Measurements from ENCODE around the gene GGACT.
A peak's percentile ranks its signal among the peaks of the same experiment; 100 is the strongest.
"Not testable (repeated sequence)": the region's sequence is repeated elsewhere in the genome, so short reads cannot be mapped to it uniquely, and the experiment has no call there.

Gene GGACT

GRCh38 chr13:100588331-100589177 is at the start of gene GGACT:
Gene GGACT, minus strand, starts transcription at chr13:100588789. Its CDS starts 56,198 bp downstream, at chr13:100532591.
- DNase-seq = peak; percentile 80 to 89

GRCh38 chr13:100637796-100638195 is 49.2 kb upstream of the GGACT start:
- no peak for DNase-seq

GRCh38 chr13:100637380-100637779 is 48.8 kb upstream of the GGACT start:
- no peak for DNase-seq

DNA sequence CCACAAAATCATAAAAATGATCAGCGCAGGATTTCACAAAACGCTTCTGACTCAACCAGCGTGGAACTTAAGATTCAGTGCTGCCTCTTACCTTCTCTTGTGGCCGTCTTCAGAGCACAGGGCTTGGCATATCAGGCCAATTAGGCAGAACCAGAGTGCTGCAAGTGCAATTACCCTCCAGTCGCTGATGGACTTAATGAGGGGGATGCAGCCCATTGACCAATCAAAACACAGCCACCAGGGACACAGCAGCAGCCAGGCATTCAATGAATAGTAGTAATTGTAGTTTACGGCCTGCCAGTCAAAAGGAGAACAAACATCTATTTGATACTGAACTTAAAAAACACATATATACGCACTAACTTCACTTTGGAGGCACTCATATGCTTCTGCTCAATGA is 47.9 kb upstream of the GGACT start:
- DNase-seq = no peak

- no peak for DNase-seq
Measured at GRCh38 chr13:100636004-100636403, 47.4 kb upstream of the GGACT start.

DNA sequence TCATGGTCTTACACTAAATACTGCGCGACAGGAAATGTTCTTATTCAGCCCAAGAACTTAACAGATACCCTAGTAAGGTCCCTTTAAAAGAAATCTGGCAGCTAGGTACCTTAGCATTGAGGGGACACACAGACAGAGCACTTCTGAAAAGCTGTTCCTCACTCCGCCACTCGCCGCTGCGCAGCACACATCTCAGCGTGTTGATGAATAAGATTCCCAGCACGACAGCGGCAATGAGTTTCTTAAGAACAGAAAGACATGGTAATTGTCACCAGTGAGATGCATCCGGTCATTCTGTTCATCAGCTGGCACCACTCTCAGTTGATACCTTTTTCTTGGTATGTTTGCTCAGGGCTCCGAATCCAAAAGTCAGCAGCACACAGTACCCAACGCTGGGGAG is 46.1 kb upstream of the GGACT start:
- DNase-seq = no peak

GRCh38 chr13:100633461-100633860 is 44.9 kb upstream of the GGACT start:
- DNase-seq = no peak

DNA sequence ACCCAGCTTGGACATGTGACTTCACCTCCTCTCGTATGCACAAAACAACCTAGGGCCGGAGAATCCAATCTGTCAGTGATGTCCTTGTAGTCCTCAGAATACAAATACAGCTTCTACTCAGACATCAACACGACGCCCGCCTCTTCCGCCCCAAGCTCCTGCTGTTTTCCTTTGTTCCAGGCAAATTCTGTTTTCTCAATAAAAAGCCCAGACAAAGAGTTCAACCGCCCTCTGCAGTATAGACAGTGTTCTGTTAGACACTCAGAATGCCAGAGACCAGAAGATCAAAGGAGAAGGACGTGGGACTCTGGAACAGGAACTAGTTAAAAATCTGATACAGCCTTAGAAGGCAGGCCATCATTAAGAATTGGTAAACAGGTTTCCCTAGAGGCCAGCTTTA is 42.0 kb upstream of the GGACT start:
- no peak for DNase-seq

- DNase-seq = no peak
Measured at GRCh38 chr13:100627120-100627519, 38.5 kb upstream of the GGACT start.

- DNase-seq = no peak
Measured at GRCh38 chr13:100625447-100625846, 36.9 kb upstream of the GGACT start.

GRCh38 chr13:100620792-100621191 is 32.2 kb upstream of the GGACT start:
- DNase-seq = no peak

GRCh38 chr13:100619940-100620339 is 31.4 kb upstream of the GGACT start:
- DNase-seq = no peak

DNA sequence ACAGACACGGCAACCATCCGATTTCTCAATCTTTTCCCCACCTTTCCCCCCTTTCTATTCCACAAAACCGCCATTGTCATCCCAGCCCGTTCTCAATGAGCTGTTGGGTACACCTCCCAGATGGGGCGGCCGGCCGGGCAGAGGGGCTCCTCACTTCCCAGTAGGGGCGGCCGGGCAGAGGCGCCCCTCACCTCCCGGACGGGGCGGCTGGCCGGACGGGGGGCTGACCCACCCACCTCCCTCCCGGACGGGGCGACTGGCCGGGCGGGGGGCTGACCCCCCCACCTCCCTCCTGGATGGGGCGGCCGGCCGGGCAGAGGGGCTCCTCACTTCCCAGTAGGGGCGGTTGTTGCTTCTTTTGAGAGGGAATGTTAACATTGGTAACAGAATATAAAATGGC is 30.3 kb upstream of the GGACT start:
- DNase-seq = not testable (repeated sequence)

GRCh38 chr13:100613031-100613430 is 24.4 kb upstream of the GGACT start:
- DNase-seq = no peak

- DNase-seq = no peak
Measured at GRCh38 chr13:100611678-100612492, 23.3 kb upstream of the GGACT start.

DNA sequence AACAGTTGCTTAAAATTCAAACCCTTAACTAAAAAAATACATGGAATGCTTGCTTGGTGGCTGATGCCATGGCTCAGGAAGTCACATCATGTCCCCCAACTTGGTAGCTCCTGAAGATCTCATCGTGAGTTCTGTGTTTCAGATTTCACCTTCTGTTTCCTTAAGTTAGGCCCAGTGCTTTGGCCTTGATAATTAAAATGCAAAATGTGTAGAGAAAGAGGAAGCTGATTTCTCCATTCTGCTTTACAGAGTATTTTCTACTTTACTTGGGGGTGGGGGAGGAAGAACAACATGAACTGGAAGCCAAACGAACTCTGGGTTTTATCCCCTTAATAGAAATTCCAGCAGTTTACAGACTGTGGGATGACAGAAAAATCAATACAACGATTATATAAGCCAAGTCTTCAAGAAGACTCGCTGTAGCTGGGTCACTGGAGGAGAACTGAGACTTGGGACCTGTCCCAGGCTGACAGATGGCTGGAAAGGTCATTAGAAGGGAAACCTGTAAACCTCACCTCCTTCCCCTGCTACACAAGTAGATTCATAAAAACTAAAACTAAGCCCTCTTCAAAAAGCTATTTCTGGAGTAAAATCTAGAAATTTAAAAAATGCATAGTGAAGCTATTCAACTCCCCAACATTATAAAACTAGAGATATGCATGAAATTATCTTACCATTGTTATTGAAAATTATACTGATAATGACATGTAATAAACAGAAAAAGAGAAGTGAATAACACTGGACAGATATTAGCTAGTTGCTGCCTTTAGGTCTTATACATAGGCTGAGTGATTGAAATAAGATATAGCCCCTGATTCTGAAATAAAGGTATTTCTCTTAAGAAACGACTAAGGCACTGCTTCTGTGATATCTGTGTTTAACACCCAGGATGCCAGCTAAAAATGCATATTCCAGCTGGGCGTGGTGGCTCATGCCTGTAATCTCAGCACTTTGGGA is 22.1 kb upstream of the GGACT start:
- no peak for DNase-seq

DNA sequence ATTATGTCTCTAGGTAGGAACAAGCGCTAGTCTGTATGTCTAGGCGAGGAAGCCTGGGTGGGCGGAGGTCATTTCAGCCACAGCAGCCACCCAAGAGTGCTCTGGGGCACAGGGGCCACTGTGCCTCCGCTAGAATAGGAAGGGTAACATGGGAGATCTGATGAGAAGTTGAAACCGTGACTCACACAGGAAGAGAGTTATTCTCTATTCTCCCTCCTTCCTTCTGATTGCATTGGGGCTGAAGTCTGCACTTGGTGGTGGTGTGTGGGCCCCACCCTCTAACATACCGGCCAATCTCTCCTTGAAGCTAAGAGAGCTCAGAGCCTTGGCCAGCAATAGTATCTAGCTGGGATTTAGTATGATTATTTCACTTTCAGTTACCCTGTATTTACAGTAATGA is 20.3 kb upstream of the GGACT start:
- DNase-seq = no peak

DNA sequence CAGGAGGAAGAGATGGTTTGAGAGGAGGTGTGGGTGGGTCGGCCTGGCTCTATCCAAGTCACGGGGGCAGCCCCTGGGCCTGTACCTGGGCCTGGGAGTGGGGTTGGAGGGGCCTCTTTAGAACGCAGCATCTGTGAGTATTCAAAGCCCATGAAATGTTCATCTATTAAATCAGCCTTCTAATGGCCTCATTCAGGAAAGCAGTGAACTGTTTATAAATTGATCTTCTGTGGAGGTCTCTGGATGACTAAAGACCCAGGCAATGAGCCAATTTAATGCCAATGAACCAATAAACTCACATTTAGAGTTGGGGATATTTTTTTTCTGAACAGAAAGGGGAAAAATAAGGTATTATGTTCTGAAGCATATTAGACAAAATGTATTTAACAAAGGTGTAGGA is 19.9 kb upstream of the GGACT start:
- no peak for DNase-seq

DNA sequence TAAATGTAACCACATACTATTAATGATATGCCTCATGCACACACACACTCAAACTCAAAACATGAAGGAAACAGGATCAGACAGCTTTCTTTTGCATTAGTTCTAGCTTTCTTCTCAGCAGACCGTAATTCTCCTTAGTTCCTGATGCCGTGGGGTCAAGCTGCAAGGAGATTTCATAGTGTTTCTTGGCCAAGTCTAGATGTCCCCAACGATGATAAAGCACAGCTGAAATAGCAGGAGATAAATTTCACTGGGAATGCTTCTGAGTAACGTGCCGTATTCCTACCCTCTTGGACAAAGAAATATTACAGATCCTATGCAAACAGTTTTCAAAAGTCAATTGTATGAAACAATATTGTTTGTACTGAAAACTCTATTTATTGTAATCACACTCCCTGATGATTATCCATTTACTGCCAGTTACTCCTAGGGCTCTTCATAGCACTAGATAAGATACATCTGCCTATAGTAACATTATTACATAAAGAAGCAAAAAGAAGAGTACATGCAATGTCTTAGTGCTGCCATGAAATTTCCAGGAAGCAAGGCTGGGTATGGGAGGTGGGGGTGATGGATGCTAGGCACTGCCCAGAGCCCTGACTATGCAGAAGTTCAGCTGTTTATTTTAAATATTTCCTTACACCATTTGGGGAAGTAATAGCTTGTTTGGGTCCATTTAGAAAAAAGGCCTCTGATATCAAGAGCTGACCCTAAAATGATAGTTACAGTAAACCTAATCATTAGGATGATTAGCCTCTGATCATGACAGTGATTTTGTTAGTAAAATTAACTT is 16.5 kb upstream of the GGACT start:
- no peak for DNase-seq

DNA sequence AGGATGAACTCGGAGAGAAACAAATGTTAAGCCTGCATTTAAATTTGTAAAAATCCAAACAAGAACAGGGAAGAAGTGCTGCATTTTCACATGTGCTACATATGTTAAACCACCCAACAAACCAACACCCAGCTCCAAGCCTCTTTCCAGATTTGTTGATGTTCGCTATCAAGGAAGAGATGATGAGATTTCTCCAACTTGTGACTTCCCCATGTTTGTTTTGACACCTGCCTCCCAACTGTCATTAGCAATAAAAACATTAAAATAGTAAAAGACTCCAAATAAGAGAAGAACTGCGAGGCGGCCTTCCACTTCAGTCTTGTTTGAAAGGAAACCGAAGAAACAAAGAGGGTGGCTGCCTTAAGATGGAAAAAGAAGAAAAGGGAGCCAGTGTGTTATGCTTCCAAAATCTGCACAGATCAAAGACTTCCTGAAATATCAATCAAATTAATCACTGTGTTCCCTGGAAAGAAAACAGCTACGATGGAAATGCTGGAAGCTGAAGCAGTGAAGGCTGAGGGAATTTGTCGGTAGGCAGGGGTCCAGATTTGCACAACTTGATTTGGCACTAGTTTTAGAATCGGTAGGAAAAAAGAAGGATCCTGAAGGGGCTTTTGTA is 14.0 kb upstream of the GGACT start:
- no peak for DNase-seq

- no peak for DNase-seq
Measured at GRCh38 chr13:100601716-100602115, 13.1 kb upstream of the GGACT start.

DNA sequence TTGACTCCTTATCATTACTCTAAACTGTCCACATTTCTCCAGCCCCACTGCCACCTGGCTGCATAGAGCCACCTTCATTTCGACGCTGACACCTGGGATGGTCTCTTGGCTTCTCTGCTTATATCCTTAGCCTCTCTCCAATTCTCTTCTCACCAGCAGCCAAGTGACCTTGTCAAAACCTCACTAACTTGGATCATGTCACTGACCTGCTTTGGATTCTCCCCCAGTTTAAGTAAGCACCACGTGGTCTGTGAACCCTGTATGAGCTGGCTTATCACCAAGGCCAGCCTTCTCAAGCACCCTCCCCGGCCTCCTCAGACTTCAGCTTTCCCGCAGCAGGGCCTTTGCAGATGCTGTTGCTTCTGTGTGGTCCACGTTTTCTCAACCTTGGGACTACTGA is 12.3 kb upstream of the GGACT start:
- DNase-seq = no peak

All from stimulated activated CD4-positive, alpha-beta T cell treated with anti-CD3 and anti-CD28 coated beads, Interleukin-4, amount 100 ng/mL, for 4 hours (primary cell).